Endothelial cell of umbilical vein (primary cell): ENCODE results near the gene GABRA4. TPM values are rescaled to one million over a fixed set of nuclear protein-coding genes. Genes with fewer than 3 reads are reported as not detected.

Experiments used
- BruUV-seq: library from RNA; stranded (reverse); fragments of 400-500 nt; replicated peaks from 2 replicates; lab custom pipeline; 2021; lab: Mats Ljungman, UMichigan
- CTCF ChIA-PET: fragments of 300-600, 350-600 bp; sonication (Branson Sonifier 250); formaldehyde crosslinking; loops from one replicate; lab custom pipeline; 2021; ENCODE audit warnings: antibody characterized with exemption, inconsistent platforms; lab: Charles Lee
- POLR2A ChIA-PET: fragments of 300-600, 350-600 bp; sonication (Branson Sonifier 250); formaldehyde crosslinking; loops from one replicate; lab custom pipeline; 2021; ENCODE audit warnings: antibody characterized with exemption, inconsistent platforms; lab: Charles Lee
- DNase-seq: peaks from one replicate; pipeline ENCODE4 v3.0.0-alpha.2; 2011; ENCODE audit warnings: low read depth, low spot score
- FAIRE-seq: peaks from 2 replicates; lab custom pipeline; 2011; peaks lifted over from hg19 to GRCh38; lab: Jason Lieb, UNC
- H2AFZ ChIP-seq: 2 replicates; pipeline ENCODE4 v1.6.0; 2012; ENCODE audit warnings: low read depth, low read length, control low read depth, inconsistent platforms
- H3K27ac ChIP-seq: 2 replicates; pipeline ENCODE4 v1.5.1; 2011; ENCODE audit warnings: low read depth, mild to moderate bottlenecking, control low read depth, low read length, moderate library complexity; ENCODE audit not compliant: insufficient read depth
- H3K27me3 ChIP-seq, 2 experiments: 2 replicates each; pipeline versions ENCODE4 v1.6.0 to v1.6.1; 2011; ENCODE audit warnings: low read length in 2 of 2, mixed read lengths in 1 of 2; ENCODE audit not compliant: control insufficient read depth in 2 of 2, insufficient read depth in 2 of 2
- H3K36me3 ChIP-seq, 2 experiments: 2 replicates in 1 of 2; 3 replicates in 1 of 2; pipeline ENCODE4 v1.5.1; 2011; ENCODE audit warnings: low read length in 2 of 2, mild to moderate bottlenecking in 1 of 2, moderate library complexity in 1 of 2; ENCODE audit not compliant: control insufficient read depth in 2 of 2, insufficient read depth in 2 of 2; ENCODE audit errors: extremely low read depth in 1 of 2
- H3K4me1 ChIP-seq: 3 replicates; pipeline ENCODE4 v1.5.1; 2011; ENCODE audit warnings: mild to moderate bottlenecking, low read length; ENCODE audit not compliant: control insufficient read depth, insufficient read depth; ENCODE audit errors: extremely low read depth
- H3K4me2 ChIP-seq: 2 replicates; pipeline ENCODE4 v1.6.1; 2011; ENCODE audit warnings: low read length, control low read depth, mixed read lengths; ENCODE audit not compliant: insufficient read depth
- H3K4me3 ChIP-seq, 3 experiments: fragments of 200-600 bp in 1 of 3; sonication (generic), shearing (Covaris generic) in 1 of 3; replicated peaks in 1 of 3; 2 replicates each; pipeline ENCODE4 v1.5.1; 2011 to 2016; ENCODE audit warnings: control low read depth in 3 of 3, low read length in 3 of 3, mild to moderate bottlenecking in 2 of 3, inconsistent platforms in 1 of 3, low read depth in 1 of 3, moderate library complexity in 1 of 3; ENCODE audit not compliant: insufficient read depth in 1 of 3
- H3K79me2 ChIP-seq: 2 replicates; pipeline ENCODE4 v1.6.0; 2012; ENCODE audit warnings: low read length, inconsistent platforms; ENCODE audit not compliant: control insufficient read depth, insufficient read depth
- H3K9ac ChIP-seq: replicated peaks from 2 replicates; pipeline ENCODE3; 2011; ENCODE audit warnings: low read length, control low read depth; ENCODE audit not compliant: insufficient read depth; ENCODE audit errors: extremely low read depth
- H3K9me1 ChIP-seq: replicated peaks from 3 replicates; pipeline ENCODE4 v1.6.0; 2011; ENCODE audit warnings: mild to moderate bottlenecking, low read length; ENCODE audit not compliant: control insufficient read depth, insufficient read depth; ENCODE audit errors: extremely low read depth
- H3K9me3 ChIP-seq: replicated peaks from 2 replicates; pipeline ENCODE4 v1.5.1; 2012; ENCODE audit warnings: low read length, inconsistent platforms; ENCODE audit not compliant: control insufficient read depth, insufficient read depth
- H4K20me1 ChIP-seq: replicated peaks from 2 replicates; pipeline ENCODE3; 2011; ENCODE audit warnings: mild to moderate bottlenecking, low read length; ENCODE audit not compliant: control insufficient read depth, insufficient read depth; ENCODE audit errors: extremely low read depth
- JUN ChIP-seq: IDR thresholded peaks from 2 replicates; pipeline ENCODE4 v1.6.1; 2011; ENCODE audit warnings: borderline replicate concordance, low read depth; ENCODE audit not compliant: insufficient read length, insufficient read depth
- dilution Hi-C: fragments of 300-500 bp; cut with MboI; formaldehyde crosslinking; loops from one replicate; pipeline ENCODE4 v1.15.0; 2019; ENCODE audit warnings: low sequenced_read_pairs; ENCODE audit not compliant: extremely low pct_ligation_motif_present
- intact Hi-C: fragments of 100-400 bp; cut with micrococcal nuclease; formaldehyde crosslinking; loops from one replicate; pipeline ENCODE4 v1.10.0; 2022
- polyA plus RNA-seq, 4 experiments: library from polyadenylated mRNA; depleted of rRNA in 3 of 4; stranded (reverse) in 3 of 4; unstranded in 1 of 4; fragments of >200 nt; gene quantifications; 2 replicates each; pipeline versions ENCODE4 v1.2.1 to v1.2.3, GENCODE V29; 2011 to 2012; ENCODE audit warnings: missing spikeins in 1 of 4
- total RNA-seq: library from RNA; stranded (reverse); gene quantifications from 2 replicates; pipeline ENCODE4 v1.2.3, GENCODE V29; 2021
- TF ChIP-seq, protein P1 (sequence below), 2 donors: IDR thresholded peaks; 1 replicate in 1 of 2; 2 replicates in 1 of 2; pipeline ENCODE4 v1.5.1; 2011; ENCODE audit warnings: low read length in 2 of 2, mild to moderate bottlenecking in 2 of 2, moderate library complexity in 2 of 2, control low read depth in 1 of 2, inconsistent platforms in 1 of 2, low read depth in 1 of 2; ENCODE audit not compliant: insufficient read depth in 1 of 2; ENCODE audit errors: extremely low read depth in 1 of 2
- TF ChIP-seq, protein P2 (sequence below): IDR thresholded peaks from 2 replicates; pipeline ENCODE4 v1.6.1; 2011; ENCODE audit not compliant: insufficient read depth, insufficient read length

The GABRA4 gene
- total and polyA plus RNA-seq, 2 donors (not counting 3 experiments of a cell fraction or from before 2014, with no cell fraction given), result not detected

GRCh38 chr4:47017494-47017893 lies 24.1 kb upstream of the GABRA4 start:
- Histone ChIP-seq H3K36me3 (no peaks in the 10 kb centered on the region), H3K4me1 (no peaks in the 10 kb centered on the region), H4K20me1 (no peaks in the 10 kb centered on the region), H3K27me3 (no peaks in the 10 kb centered on the region), H3K4me2 (no peak overlapping the region), H3K79me2 (no peaks in the 10 kb centered on the region), H2AFZ (no peak overlapping the region), H3K4me3 (no peak overlapping the region), H3K27ac (no peak overlapping the region), H3K9me1 (no peaks in the 10 kb centered on the region), H3K9ac (no peak overlapping the region), H3K9me3 (no peaks in the 10 kb centered on the region)
- BruUV-seq, result no TSS peak
- intact Hi-C loops, result no loop called here
- FAIRE-seq (no peak), DNase-seq (no peak)
- dilution Hi-C loops, result no loop called here
- ChIA-PET CTCF (no interaction called here), POLR2A (no interaction called here)
- TF ChIP-seq JUN, result no peak
- TF ChIP-seq, protein P1, sequence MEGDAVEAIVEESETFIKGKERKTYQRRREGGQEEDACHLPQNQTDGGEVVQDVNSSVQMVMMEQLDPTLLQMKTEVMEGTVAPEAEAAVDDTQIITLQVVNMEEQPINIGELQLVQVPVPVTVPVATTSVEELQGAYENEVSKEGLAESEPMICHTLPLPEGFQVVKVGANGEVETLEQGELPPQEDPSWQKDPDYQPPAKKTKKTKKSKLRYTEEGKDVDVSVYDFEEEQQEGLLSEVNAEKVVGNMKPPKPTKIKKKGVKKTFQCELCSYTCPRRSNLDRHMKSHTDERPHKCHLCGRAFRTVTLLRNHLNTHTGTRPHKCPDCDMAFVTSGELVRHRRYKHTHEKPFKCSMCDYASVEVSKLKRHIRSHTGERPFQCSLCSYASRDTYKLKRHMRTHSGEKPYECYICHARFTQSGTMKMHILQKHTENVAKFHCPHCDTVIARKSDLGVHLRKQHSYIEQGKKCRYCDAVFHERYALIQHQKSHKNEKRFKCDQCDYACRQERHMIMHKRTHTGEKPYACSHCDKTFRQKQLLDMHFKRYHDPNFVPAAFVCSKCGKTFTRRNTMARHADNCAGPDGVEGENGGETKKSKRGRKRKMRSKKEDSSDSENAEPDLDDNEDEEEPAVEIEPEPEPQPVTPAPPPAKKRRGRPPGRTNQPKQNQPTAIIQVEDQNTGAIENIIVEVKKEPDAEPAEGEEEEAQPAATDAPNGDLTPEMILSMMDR (IDR thresholded peaks at IDR 0.05; ENCODE audit: extremely low read depth in 1 of 2, insufficient read depth in 1 of 2, low read depth in 1 of 2, low read length in 2 of 2), result no peak

DNA sequence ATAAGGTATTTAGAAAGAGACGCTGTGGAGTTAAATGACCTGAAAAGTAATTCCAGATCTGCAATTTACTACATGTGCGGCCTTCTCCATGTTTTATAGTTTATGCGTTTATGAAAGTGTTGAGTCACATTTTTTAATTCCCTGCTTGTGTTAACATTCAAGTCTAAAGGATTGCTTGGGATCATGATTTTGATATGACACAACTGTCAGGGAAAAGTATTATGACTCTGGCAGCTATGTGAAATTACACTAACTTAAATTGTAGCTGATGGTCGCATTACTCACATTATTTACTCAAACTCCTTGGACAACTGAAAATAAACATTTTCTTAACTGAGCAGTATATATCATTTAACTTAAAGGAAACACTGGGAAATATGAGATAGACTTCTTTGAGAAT lies 23.7 kb upstream of the GABRA4 start:
- Histone ChIP-seq H3K36me3 (no peaks in the 10 kb centered on the region), H3K27ac (no peak overlapping the region), H3K4me2 (no peak overlapping the region), H3K4me1 (no peaks in the 10 kb centered on the region), H3K9ac (no peak overlapping the region), H3K79me2 (no peaks in the 10 kb centered on the region), H2AFZ (no peak overlapping the region), H3K9me3 (no peaks in the 10 kb centered on the region), H3K4me3 (no peak overlapping the region), H4K20me1 (no peaks in the 10 kb centered on the region), H3K9me1 (no peaks in the 10 kb centered on the region), H3K27me3 (no peaks in the 10 kb centered on the region)
- no TSS peak for BruUV-seq
- dilution Hi-C loops (no loop called here), intact Hi-C loops (no loop called here)
- TF ChIP-seq, protein P2, sequence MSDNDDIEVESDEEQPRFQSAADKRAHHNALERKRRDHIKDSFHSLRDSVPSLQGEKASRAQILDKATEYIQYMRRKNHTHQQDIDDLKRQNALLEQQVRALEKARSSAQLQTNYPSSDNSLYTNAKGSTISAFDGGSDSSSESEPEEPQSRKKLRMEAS, result no peak
- CTCF ChIA-PET, result no interaction called here
- no peak for FAIRE-seq
- no peak for DNase-seq
- POLR2A ChIA-PET, result no interaction called here
